Endothelial cell of umbilical vein (primary cell): ENCODE results near the gene ESPNL. TPM values are rescaled to one million over a fixed set of nuclear protein-coding genes. Genes with fewer than 3 reads are reported as not detected.

Experiments
- BruUV-seq: library from RNA; stranded (reverse); fragments of 400-500 nt; replicated peaks from 2 replicates; lab custom pipeline; 2021; lab: Mats Ljungman, UMichigan
- CTCF ChIA-PET: fragments of 300-600, 350-600 bp; sonication (Branson Sonifier 250); formaldehyde crosslinking; loops from one replicate; lab custom pipeline; 2021; ENCODE audit warnings: antibody characterized with exemption, inconsistent platforms; lab: Charles Lee
- POLR2A ChIA-PET: fragments of 300-600, 350-600 bp; sonication (Branson Sonifier 250); formaldehyde crosslinking; loops from one replicate; lab custom pipeline; 2021; ENCODE audit warnings: antibody characterized with exemption, inconsistent platforms; lab: Charles Lee
- DNase-seq: peaks from one replicate; pipeline ENCODE4 v3.0.0-alpha.2; 2011; ENCODE audit warnings: low read depth, low spot score
- FAIRE-seq: peaks from 2 replicates; lab custom pipeline; 2011; peaks lifted over from hg19 to GRCh38; lab: Jason Lieb, UNC
- H2AFZ ChIP-seq: 2 replicates; pipeline ENCODE4 v1.6.0; 2012; ENCODE audit warnings: low read depth, low read length, control low read depth, inconsistent platforms
- H3K27ac ChIP-seq: 2 replicates; pipeline ENCODE4 v1.5.1; 2011; ENCODE audit warnings: low read depth, mild to moderate bottlenecking, control low read depth, low read length, moderate library complexity; ENCODE audit not compliant: insufficient read depth
- H3K27me3 ChIP-seq, 2 experiments: 2 replicates each; pipeline versions ENCODE4 v1.6.0 to v1.6.1; 2011; ENCODE audit warnings: low read length in 2 of 2, mixed read lengths in 1 of 2; ENCODE audit not compliant: control insufficient read depth in 2 of 2, insufficient read depth in 2 of 2
- H3K36me3 ChIP-seq, 2 experiments: 2 replicates in 1 of 2; 3 replicates in 1 of 2; pipeline ENCODE4 v1.5.1; 2011; ENCODE audit warnings: low read length in 2 of 2, mild to moderate bottlenecking in 1 of 2, moderate library complexity in 1 of 2; ENCODE audit not compliant: control insufficient read depth in 2 of 2, insufficient read depth in 2 of 2; ENCODE audit errors: extremely low read depth in 1 of 2
- H3K4me1 ChIP-seq: 3 replicates; pipeline ENCODE4 v1.5.1; 2011; ENCODE audit warnings: mild to moderate bottlenecking, low read length; ENCODE audit not compliant: control insufficient read depth, insufficient read depth; ENCODE audit errors: extremely low read depth
- H3K4me2 ChIP-seq: 2 replicates; pipeline ENCODE4 v1.6.1; 2011; ENCODE audit warnings: low read length, control low read depth, mixed read lengths; ENCODE audit not compliant: insufficient read depth
- H3K4me3 ChIP-seq, 3 experiments: fragments of 200-600 bp in 1 of 3; sonication (generic), shearing (Covaris generic) in 1 of 3; replicated peaks in 1 of 3; 2 replicates each; pipeline ENCODE4 v1.5.1; 2011 to 2016; ENCODE audit warnings: control low read depth in 3 of 3, low read length in 3 of 3, mild to moderate bottlenecking in 2 of 3, inconsistent platforms in 1 of 3, low read depth in 1 of 3, moderate library complexity in 1 of 3; ENCODE audit not compliant: insufficient read depth in 1 of 3
- H3K79me2 ChIP-seq: 2 replicates; pipeline ENCODE4 v1.6.0; 2012; ENCODE audit warnings: low read length, inconsistent platforms; ENCODE audit not compliant: control insufficient read depth, insufficient read depth
- H3K9ac ChIP-seq: replicated peaks from 2 replicates; pipeline ENCODE3; 2011; ENCODE audit warnings: low read length, control low read depth; ENCODE audit not compliant: insufficient read depth; ENCODE audit errors: extremely low read depth
- H3K9me1 ChIP-seq: replicated peaks from 3 replicates; pipeline ENCODE4 v1.6.0; 2011; ENCODE audit warnings: mild to moderate bottlenecking, low read length; ENCODE audit not compliant: control insufficient read depth, insufficient read depth; ENCODE audit errors: extremely low read depth
- H3K9me3 ChIP-seq: replicated peaks from 2 replicates; pipeline ENCODE4 v1.5.1; 2012; ENCODE audit warnings: low read length, inconsistent platforms; ENCODE audit not compliant: control insufficient read depth, insufficient read depth
- H4K20me1 ChIP-seq: replicated peaks from 2 replicates; pipeline ENCODE3; 2011; ENCODE audit warnings: mild to moderate bottlenecking, low read length; ENCODE audit not compliant: control insufficient read depth, insufficient read depth; ENCODE audit errors: extremely low read depth
- CTCF ChIP-seq, 2 donors: IDR thresholded peaks; 1 replicate in 1 of 2; 2 replicates in 1 of 2; pipeline ENCODE4 v1.5.1; 2011; ENCODE audit warnings: low read length in 2 of 2, mild to moderate bottlenecking in 2 of 2, moderate library complexity in 2 of 2, control low read depth in 1 of 2, inconsistent platforms in 1 of 2, low read depth in 1 of 2; ENCODE audit not compliant: insufficient read depth in 1 of 2; ENCODE audit errors: extremely low read depth in 1 of 2
- EZH2 ChIP-seq: IDR thresholded peaks from 2 replicates; pipeline ENCODE4 v1.6.1; 2012; ENCODE audit warnings: borderline replicate concordance, low read depth, mild to moderate bottlenecking, moderate library complexity, low read length, inconsistent platforms; ENCODE audit not compliant: severe bottlenecking
- FOS ChIP-seq: IDR thresholded peaks from 2 replicates; pipeline ENCODE4 v1.6.1; 2011; ENCODE audit warnings: mild to moderate bottlenecking, low read length, moderate library complexity, borderline replicate concordance; ENCODE audit not compliant: insufficient read depth
- GATA2 ChIP-seq: IDR thresholded peaks from 2 replicates; pipeline ENCODE4 v1.7.0; 2011; ENCODE audit warnings: low read depth, mild to moderate bottlenecking, moderate library complexity, mixed read lengths, low read length; ENCODE audit not compliant: insufficient read length, insufficient read depth
- JUN ChIP-seq: IDR thresholded peaks from 2 replicates; pipeline ENCODE4 v1.6.1; 2011; ENCODE audit warnings: borderline replicate concordance, low read depth; ENCODE audit not compliant: insufficient read length, insufficient read depth
- MAX ChIP-seq: IDR thresholded peaks from 2 replicates; pipeline ENCODE4 v1.6.1; 2011; ENCODE audit not compliant: insufficient read depth, insufficient read length
- MYC ChIP-seq: IDR thresholded peaks from one replicate; pipeline ENCODE4 v1.6.1; 2011; ENCODE audit warnings: mild to moderate bottlenecking, low read depth, low read length
- POLR2A ChIP-seq: IDR thresholded peaks from 2 replicates; pipeline ENCODE4 v1.6.1; 2012; ENCODE audit warnings: low read depth, mild to moderate bottlenecking, control low read depth, low read length
- POLR2AphosphoS5 ChIP-seq: IDR thresholded peaks from 2 replicates; pipeline ENCODE4 v1.6.1; 2012; ENCODE audit warnings: low read depth, mild to moderate bottlenecking, control low read depth, low read length, moderate library complexity; ENCODE audit not compliant: insufficient read depth
- dilution Hi-C: fragments of 300-500 bp; cut with MboI; formaldehyde crosslinking; loops from one replicate; pipeline ENCODE4 v1.15.0; 2019; ENCODE audit warnings: low sequenced_read_pairs; ENCODE audit not compliant: extremely low pct_ligation_motif_present
- intact Hi-C: fragments of 100-400 bp; cut with micrococcal nuclease; formaldehyde crosslinking; loops from one replicate; pipeline ENCODE4 v1.10.0; 2022
- polyA plus RNA-seq, 4 experiments: library from polyadenylated mRNA; depleted of rRNA in 3 of 4; stranded (reverse) in 3 of 4; unstranded in 1 of 4; fragments of >200 nt; gene quantifications; 2 replicates each; pipeline versions ENCODE4 v1.2.1 to v1.2.3, GENCODE V29; 2011 to 2012; ENCODE audit warnings: missing spikeins in 1 of 4
- total RNA-seq: library from RNA; stranded (reverse); gene quantifications from 2 replicates; pipeline ENCODE4 v1.2.3, GENCODE V29; 2021

The ESPNL gene
- total and polyA plus RNA-seq, 2 donors (not counting 3 experiments of a cell fraction or from before 2014, with no cell fraction given) = not detected

- CTCF ChIA-PET = interaction anchor here (1.3 kb wide), 1 partner anchor 7 kb away, joined by 4 read pairs; the partner anchor contains the start of gene ERFE
- no peak for FAIRE-seq
These were observed 66.5 kb downstream of the ESPNL start for GRCh38 chr2:238166391-238167343.

More at GRCh38 chr2:238166391-238167343, 66.5 kb downstream of the ESPNL start:
- no peaks in the 10 kb centered on the region for H3K9me1 ChIP-seq
- H3K4me3 ChIP-seq = no peak overlapping the region
- H2AFZ ChIP-seq = no peak overlapping the region
- no peak overlapping the region for H3K9ac ChIP-seq
- H3K4me1 ChIP-seq = peaks cover 28% of the 10 kb centered on the region
- BruUV-seq = no TSS peak
- no peaks in the 10 kb centered on the region for H3K79me2 ChIP-seq
- dilution Hi-C loops = no loop called here
- H3K9me3 ChIP-seq = no peaks in the 10 kb centered on the region
- no peak for DNase-seq
- TF ChIP-seq MAX = no peak
- TF ChIP-seq FOS = no peak
- TF ChIP-seq EZH2 = no peak
- no peak for TF ChIP-seq CTCF (IDR thresholded peaks at IDR 0.05; ENCODE audit: extremely low read depth in 1 of 2, insufficient read depth in 1 of 2, low read depth in 1 of 2, low read length in 2 of 2)
- no peak for TF ChIP-seq JUN
- TF ChIP-seq POLR2A = no peak
- TF ChIP-seq GATA2 = no peak
- TF ChIP-seq POLR2AphosphoS5 = no peak
- no peak for TF ChIP-seq MYC
- peaks cover 7 to 9% of the 10 kb centered on the region in 2 experiments for H3K36me3 ChIP-seq
- POLR2A ChIA-PET = no interaction called here
- no peak overlapping the region for H3K27ac ChIP-seq
- intact Hi-C loops = no loop called here
- no peaks in the 10 kb centered on the region for H4K20me1 ChIP-seq
- no peak overlapping the region for H3K4me2 ChIP-seq
- peaks cover 1 to 13% of the 10 kb centered on the region in 2 experiments for H3K27me3 ChIP-seq
